Measurements from ENCODE around the gene TNFAIP2.

- TF ChIP-seq CTCF (IDR thresholded peaks at IDR 0.05; ENCODE audit: low read depth, low read length, missing input control) (no peak), RAD21 (IDR thresholded peaks at IDR 0.05) (no peak), MAX (IDR thresholded peaks at IDR 0.05) (no peak), GABPA (IDR thresholded peaks at IDR 0.05 in 1 of 2, conservative IDR thresholded peaks at IDR 0.05 in 1 of 2) (no peak), HNF4G (IDR thresholded peaks at IDR 0.05) (no peak), EGR1 (IDR thresholded peaks at IDR 0.05; ENCODE audit: low read depth in 2 of 2) (no peak), REST (IDR thresholded peaks at IDR 0.05) (no peak), RXRA (IDR thresholded peaks at IDR 0.05) (no peak), HNF4A (conservative IDR thresholded peaks at IDR 0.05) (no peak), FOXA1 (IDR thresholded peaks at IDR 0.05) (no peak), FOXA2 (IDR thresholded peaks at IDR 0.05) (no peak), ATF3 (IDR thresholded peaks at IDR 0.05) (no peak), JUND (IDR thresholded peaks at IDR 0.05) (no peak)
Observed at GRCh38 chr14:103108749-103109207, 14.5 kb upstream of the TNFAIP2 start.

Data from liver (tissue), 3 donors.